GM21423 (cell line): ENCODE measurements around the gene MYPN.
"Not testable (repeated sequence)": the region's sequence is repeated elsewhere in the genome, so short reads cannot be mapped to it uniquely, and the experiment has no call there.

Experiments used
- ATAC-seq: cut with Tn5 transposase; IDR thresholded peaks from one replicate; pipeline ENCODE4 v1.9.1; 2021; ENCODE audit warnings: mild to moderate bottlenecking, moderate library complexity; ENCODE audit not compliant: unreplicated experiment

MYPN gene, protein sequence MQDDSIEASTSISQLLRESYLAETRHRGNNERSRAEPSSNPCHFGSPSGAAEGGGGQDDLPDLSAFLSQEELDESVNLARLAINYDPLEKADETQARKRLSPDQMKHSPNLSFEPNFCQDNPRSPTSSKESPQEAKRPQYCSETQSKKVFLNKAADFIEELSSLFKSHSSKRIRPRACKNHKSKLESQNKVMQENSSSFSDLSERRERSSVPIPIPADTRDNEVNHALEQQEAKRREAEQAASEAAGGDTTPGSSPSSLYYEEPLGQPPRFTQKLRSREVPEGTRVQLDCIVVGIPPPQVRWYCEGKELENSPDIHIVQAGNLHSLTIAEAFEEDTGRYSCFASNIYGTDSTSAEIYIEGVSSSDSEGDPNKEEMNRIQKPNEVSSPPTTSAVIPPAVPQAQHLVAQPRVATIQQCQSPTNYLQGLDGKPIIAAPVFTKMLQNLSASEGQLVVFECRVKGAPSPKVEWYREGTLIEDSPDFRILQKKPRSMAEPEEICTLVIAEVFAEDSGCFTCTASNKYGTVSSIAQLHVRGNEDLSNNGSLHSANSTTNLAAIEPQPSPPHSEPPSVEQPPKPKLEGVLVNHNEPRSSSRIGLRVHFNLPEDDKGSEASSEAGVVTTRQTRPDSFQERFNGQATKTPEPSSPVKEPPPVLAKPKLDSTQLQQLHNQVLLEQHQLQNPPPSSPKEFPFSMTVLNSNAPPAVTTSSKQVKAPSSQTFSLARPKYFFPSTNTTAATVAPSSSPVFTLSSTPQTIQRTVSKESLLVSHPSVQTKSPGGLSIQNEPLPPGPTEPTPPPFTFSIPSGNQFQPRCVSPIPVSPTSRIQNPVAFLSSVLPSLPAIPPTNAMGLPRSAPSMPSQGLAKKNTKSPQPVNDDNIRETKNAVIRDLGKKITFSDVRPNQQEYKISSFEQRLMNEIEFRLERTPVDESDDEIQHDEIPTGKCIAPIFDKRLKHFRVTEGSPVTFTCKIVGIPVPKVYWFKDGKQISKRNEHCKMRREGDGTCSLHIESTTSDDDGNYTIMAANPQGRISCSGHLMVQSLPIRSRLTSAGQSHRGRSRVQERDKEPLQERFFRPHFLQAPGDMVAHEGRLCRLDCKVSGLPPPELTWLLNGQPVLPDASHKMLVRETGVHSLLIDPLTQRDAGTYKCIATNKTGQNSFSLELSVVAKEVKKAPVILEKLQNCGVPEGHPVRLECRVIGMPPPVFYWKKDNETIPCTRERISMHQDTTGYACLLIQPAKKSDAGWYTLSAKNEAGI (N-terminal part only)

DNA sequence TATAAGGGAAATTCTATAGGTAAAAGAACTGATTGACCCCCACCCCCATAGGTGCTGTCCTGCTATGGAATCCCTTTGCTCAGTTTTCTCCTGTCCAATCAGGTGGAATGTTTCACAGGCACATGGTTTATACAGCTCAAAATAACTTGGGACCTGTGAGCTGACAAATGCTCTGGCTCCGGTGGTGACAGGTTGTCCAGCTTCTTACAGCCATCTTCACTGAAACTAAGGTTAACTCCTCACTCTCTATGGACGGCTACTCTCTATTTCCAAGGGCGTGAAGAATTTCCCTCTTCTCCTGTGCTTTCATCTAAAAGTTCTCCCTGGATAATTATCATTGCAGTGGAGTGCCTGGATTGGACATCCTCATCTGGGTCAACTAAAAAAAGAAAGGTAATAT, at the start of gene MYPN:
Gene MYPN, plus strand, starts transcription at position 158 of the 400 bp plus-strand sequence. CDS start 11,951 bp downstream, outside the sequence.
- no peak for ATAC-seq

DNA sequence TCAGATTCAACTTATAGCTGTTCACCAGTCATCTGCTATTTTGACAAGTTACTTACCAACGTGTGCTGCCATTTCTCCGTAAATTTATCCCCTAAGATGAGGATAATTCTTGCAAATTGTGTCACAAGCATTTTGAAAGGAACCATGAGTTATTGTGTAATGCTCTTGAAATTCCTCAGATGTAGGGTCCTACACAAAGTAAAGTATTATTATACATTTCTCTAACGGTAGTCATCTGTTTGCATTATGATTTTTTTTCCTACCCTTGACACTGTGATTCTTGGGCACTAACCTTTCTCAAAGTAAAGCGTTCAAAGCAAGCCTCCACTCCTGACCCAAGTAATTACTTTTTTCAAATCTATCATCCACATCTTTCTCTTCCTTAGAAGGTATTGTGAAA, 42.3 kb upstream of the MYPN start:
- no peak for ATAC-seq

DNA sequence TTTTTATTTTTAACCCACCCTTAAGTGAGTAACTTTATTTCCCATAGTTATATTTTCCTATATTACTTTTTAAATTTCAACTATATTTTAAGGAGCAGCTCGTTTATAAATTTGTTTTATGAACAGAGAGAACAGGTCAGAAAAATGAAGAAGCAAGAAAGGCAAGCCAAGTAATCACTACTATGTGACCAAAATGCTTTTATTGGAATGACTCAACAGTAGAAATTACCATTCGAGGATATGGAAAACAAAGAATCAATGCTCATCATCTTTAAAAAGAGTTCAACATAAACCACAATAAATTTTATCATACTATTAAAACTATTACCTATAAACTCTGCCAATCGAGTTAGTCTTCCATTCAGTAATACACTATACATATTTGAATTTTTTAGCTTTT, 41.8 kb upstream of the MYPN start:
- no peak for ATAC-seq

DNA sequence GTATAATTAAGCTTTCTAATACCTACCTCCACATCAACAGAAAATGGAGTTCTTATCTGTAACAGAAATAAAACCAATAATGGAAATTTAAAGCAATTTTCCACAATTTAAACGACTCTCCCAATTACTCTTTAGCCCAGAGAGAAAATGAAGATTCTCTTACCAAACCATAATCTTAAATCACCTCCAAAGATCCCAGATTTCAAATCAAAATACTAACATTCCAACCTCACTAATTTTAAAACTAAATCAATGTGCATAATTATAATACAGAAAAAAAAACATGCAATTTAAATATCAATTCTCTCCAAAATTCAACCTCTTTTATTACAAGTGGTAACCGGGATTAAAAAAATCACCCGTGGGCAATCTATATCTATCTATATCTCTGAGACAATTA, 35.7 kb upstream of the MYPN start:
- no peak for ATAC-seq

DNA sequence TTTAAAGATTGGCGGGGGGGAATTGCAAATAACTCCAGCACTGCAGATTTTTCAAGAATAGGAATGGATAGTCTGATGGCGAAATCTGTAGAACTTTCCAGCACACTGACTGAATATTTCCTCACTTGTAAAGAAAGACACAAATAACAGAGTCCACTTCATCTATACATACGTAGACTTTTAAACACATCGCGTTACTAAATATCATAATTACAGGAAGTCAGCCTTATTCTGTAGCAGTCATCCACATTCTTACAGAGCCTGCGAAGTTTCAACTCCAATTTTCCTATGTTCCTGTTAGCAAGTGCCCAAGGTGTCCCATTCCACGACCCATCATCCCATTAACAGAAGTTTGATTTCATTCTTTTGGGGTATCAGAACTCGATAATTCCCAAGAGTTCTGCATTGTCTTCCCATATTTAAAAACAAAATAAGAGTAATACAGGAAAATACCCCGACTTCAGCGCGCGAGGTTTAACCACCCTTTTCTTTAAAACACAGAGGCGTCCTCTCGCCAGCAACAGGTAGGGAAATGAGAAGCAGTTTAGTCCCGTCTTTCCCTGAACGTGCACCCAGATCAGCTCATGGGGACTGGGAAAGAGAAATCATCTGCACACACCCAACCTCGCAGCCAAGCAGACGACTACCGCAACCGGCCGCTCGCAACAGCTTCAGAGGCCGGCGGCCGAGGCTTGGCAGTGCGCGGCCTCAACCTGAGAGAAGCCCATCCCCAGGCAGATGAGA, 35.1 kb upstream of the MYPN start:
- no peak for ATAC-seq

DNA sequence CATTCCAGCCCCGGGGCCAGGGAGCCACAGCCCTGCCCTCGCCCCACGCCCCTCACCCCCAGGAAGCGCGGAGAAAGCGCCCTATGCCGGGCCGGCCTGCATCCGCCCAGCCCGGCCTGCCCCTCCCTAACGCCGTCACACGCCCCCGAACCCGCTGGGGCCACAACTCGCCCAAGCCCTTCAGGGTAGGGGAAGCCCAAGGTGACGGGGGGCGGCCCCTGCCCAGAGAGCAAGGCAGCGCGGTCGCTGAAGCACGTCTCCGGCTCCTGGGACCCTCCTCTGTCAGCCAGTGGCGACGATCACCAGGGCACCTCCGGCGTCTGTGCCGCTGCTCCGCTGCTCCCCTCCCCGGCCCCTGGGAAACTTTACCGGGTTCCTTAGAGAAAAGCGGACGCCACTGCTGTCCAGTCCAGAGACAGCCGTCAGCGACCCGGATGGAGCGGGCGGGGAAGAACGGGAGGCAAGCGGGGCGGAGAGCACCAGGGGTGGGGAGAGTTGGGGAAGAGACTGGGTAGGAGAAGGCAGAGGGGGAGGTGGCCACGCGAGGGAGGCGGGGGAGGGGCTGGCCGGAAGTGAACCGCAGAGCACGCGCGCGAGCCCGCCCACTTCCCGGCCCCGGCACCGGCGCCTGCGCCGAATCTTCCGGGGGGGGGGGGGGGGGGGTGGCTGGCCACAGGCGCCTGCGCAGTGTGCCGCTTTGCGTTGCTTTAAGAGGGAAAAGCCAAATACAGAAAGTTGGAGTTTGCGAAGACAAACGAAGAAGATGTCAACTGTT, 34.3 kb upstream of the MYPN start, which contains the start of gene HERC4:
Gene HERC4, minus strand, starts transcription at position 509 of the 775 bp plus-strand sequence. CDS start 2,175 bp downstream, outside the sequence.
- ATAC-seq, result peak; percentile 92

DNA sequence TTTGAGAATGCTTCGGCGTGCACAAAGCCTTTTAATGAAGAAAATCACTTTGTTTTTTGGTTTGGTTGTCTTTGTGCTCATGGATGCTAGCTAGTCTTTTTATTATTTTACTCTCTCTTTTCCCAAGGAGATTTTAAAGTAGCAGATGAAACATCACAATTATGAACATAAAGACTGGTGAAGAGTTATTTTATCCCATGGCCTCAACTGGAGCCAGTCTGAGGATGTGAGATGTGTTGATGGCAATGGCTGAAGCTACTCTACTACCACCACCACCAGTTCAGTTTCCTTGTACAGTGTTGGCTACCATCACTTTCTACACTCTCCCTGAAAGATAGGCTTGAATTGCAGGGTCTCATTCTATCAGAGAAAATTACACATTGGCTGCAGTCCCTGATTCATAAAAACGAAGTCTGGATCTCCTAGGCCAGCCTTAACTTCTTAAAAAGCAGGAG, 33.7 kb upstream of the MYPN start:
- no peak for ATAC-seq

DNA sequence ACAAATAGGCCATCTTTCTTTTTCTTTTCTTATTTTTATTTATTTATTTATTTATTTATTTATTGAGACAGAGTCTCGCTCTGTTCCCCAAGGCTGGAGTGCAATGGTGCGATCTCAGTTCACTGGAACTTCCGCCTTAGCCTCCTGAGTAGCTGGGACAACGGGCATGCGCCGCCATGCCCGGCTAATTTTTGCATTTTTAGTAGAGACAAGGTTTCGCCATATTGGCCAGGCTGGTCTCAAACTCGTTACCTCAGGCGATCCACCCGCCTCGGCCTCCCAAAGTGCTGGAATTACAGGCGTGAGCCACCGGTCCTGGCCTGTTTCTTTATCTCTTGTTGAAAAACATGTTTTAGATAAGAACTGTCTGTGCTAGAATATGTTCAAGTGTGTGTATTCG, 33.2 kb upstream of the MYPN start:
- ATAC-seq, result not testable (repeated sequence)

DNA sequence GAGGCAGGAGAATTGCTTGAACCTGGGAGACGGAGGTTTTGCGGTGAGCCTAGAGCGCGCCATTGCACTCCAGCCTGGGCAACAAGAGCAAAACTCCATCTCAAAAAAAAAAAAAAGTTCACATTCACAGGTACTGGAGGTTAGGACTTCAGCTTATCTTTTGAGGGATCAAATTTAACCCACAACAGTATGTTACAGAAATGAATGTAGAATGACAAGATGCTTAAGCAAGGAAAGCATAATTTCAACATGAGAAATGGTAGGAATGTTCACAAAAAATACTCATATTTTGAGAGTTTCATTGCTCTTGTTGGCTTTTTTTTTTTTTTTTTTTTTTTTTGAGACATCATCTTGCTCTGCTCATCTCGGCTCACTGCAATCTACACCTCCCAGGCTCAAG, 32.3 kb upstream of the MYPN start:
- ATAC-seq, result no peak

DNA sequence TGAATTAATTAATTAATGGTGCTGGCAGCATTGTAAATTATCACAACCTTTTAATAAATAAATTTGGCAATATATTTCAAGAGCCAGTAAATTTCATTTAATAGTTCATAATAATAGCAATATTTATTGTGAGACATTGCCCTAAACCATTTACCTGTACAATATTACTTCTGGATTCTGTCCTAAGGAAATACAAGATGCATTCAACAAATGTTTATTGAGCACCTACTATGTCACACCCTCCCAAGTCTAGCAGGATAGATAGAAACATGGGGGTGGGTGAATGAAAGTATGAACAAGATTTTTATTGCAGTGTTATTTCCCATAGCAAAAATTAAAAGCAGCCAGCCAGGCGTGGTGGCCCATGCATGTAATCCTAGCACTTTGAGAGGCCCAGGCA, 29.9 kb upstream of the MYPN start:
- ATAC-seq, result no peak

DNA sequence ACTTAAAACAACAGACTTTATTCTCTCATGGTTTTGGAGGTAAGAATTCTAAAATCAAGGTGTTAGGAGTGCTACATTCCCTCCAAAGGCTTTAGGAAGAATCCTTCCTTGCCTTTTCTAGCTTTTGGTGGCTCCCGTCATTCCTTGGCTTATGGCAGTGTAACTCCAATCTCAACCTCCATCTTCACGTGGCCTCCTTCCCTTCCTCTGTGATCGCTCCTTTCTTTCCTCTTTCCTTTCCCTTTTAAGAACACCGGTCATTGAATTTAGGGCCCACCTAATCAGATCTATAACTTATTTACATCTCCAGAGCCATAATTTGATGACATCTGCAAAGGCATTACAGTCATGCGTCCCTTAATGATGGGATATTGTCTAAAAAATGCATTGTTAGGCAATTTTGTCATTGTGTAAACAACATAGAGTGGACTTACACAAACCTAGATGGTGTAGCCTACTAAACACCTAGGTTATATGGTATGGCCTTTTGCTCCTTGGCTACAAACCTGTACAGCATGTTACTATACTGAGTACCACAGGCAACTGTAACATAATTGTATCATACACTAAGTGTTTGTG, 28.3 kb upstream of the MYPN start:
- ATAC-seq, result no peak

DNA sequence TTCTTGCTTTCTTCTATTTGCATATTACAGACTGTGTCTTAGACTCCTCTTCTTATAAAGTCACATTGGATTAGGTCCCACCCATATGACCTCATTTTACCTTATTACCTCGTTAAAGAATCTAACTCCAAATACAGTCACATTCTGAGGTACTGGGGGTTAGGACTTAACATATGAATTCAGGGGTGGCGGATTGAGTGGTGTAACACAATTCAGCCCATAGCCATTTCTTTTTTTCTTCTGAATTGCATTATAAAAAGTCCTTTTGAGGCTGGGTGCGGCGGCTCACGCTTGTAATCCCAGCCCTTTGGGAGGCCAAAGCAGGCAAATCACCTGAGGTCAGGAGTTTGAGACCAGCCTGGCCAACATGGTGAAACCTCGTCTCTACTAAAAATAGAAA, 27.4 kb upstream of the MYPN start:
- no peak for ATAC-seq

DNA sequence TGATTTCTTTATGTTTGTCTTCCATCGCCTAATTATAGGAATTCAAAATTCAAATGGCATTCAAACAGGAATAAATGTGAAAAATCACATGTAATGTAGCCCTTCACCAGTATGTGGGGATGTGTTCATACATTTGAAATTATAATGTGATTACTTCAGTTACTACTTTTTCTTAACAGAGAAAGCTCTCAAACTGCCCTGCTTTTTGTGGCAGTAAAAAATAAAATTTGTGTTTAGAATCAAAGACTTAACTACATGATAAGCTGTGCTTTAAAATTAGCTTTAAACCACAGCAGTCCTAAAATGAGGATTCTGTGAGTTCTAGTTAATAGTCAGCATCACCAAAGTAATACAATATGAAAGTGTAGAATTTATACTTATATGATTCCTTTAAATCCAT, 26.4 kb upstream of the MYPN start:
- no peak for ATAC-seq

DNA sequence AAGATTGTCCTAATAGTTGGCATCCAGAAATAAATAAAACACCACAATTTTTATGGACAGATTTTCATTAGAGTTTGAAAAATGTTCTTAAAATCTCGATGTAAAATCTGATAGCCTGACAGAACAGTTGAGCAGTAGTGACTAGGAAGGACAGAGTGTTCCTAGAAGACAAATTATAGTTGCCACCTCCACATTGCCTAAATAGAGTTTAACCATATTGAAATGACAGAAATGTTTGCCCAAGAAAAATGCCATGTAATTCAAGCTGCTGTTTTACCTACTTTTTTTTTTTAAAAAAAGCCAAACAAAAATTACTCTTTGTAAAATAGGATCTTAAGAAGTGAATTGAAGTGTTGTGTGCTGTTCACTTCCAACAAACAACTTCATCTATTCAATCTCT, 25.3 kb upstream of the MYPN start:
- ATAC-seq, result no peak

DNA sequence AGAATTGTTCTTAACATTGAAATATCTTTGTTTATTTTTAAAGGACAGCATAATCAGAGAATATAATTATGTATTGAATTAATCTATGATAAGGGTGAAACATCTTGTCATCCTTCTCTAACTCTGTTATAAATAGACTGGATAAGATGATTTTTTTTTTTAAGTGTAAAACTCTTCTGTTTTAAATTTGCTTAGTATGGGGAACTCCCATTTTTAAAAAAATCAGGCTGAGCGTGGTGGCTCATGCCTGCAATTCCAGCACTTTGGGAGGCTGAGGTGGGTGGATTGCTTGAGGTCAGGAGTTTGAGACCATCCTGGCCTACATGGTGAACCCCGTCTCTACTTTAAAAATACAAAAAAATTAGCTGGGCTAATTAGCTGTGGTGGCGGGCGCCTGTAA, 24.8 kb upstream of the MYPN start:
- no peak for ATAC-seq

DNA sequence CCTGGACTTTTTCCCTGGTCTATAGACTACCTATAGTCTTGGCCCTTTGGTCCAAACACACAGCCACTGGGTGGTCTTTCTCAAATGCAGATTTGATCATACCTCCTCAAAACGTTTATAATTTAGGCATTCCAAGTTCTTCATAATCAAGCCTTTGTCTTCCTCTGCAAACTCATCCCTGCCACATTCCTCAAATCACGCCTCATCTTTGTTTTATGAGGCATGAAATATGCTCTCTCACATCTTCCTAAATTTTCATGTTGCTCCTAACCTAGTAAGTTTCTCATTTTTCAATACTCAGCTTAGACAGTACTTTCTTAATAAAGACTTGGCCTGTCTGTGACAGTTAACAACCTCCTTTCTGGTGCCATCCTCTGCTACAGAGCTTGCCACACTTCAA, 23.3 kb upstream of the MYPN start:
- ATAC-seq, result no peak

DNA sequence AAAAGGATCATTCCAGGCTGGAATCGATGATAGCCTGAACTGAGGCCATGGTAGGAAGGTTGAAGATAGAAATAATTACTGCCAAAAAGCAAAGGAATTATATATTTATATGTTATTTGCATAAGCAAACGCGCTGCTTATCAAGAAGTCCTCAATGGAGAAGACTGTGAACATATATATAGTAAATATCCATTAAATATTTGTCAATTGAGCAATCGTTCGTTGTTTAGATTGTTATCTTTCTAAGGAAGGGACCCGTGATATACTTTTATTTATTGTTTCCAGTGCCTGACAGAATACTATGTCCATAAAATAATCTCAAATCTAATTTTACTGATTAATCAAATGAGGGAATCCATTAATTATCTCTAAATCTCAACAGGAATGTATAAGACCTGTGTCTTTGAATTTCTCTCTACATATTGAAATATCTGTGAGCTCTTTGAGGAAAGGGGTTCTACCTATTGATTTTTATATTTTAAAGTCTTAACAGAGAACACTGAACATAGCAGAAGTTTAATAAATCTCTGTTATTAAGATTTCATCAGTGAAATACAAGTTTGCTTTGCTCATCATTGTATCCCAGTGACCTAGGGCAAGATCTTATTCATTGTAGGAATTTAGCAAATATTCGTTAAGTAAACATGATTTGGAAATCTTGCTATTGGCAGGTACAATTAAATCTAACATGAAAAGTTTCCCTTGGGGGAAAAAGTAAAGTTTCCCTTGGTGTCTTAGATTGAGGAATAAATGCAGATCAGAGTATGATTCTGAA, 22.2 kb upstream of the MYPN start:
- ATAC-seq, result no peak

DNA sequence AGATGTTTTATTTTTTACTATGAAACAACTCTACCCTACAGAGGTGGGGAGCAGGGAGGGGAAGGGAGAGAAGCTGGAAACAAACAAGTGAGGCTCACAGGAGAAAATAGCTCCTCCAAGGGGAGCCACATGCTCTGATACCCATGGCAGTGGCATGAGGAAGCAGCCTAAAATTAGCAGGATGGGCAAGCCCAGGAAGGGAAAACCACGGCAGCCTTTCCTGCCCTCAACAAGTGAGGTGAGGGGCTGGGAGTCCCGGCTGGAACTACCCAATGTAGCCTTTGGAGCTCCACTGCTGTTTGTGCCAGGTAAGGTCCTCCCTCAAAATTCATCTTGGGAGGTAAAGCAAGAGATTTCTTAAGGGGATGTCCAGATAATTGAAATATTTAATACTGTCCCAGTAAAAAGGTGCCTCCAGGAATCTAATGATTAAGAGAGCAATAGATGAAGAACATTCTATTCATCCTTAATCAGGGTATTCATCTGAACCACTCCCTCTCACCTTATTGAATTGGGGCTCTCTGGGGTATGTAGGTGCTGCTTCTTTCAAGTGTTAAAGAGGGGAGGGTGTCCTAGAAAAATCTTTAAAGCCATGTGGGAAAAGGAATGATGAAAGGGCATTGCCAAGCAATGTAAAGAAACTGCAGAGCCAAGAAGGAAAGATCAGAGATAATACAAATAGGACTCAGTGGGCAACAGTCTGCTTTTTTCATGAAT, 21.4 kb upstream of the MYPN start:
- no peak for ATAC-seq
